Panc1 (cell line): Measurements from ENCODE around the gene KCNMA1. TPM values are rescaled to one million over a fixed set of nuclear protein-coding genes. Genes with fewer than 3 reads are reported as not detected.

Experiments used
- ATAC-seq: fragments of 200-7000 bp; cut with Tn5 transposase; 2 replicates; pipeline ENCODE4 v1.9.1; 2020; ENCODE audit warnings: mild to moderate bottlenecking, moderate library complexity
- BruUV-seq: library from RNA; stranded (reverse); fragments of 400-500 nt; replicated peaks from 2 replicates; lab custom pipeline; 2021; lab: Mats Ljungman, UMichigan
- CTCF ChIA-PET: fragments of 300-600 bp; sonication (Branson Sonifier 250); formaldehyde crosslinking; loops from one replicate; lab custom pipeline; 2022; ENCODE audit warnings: antibody characterized with exemption; lab: Charles Lee
- POLR2A ChIA-PET: fragments of 300-600 bp; sonication (Branson Sonifier 250); formaldehyde crosslinking; loops from one replicate; lab custom pipeline; 2022; ENCODE audit warnings: antibody characterized with exemption; lab: Charles Lee
- DNase-seq: peaks from one replicate; pipeline ENCODE4 v3.0.0-alpha.2; 2010; ENCODE audit warnings: low read depth, low spot score
- H3K27ac ChIP-seq: 2 replicates; pipeline ENCODE4 v1.5.1; 2011; ENCODE audit warnings: mild to moderate bottlenecking, low read length, inconsistent platforms
- H3K27me3 ChIP-seq: fragments of 200-500 bp; sonication (Bioruptor generic); 2 replicates; pipeline ENCODE4 v1.6.0; 2014; ENCODE audit warnings: low read length, inconsistent platforms; ENCODE audit not compliant: control insufficient read depth, insufficient read depth
- H3K36me3 ChIP-seq: fragments of 200-500 bp; sonication (Bioruptor generic); 2 replicates; pipeline ENCODE4 v1.5.1; 2014; ENCODE audit warnings: inconsistent platforms, mild to moderate bottlenecking, low read length, moderate library complexity; ENCODE audit not compliant: control insufficient read depth, insufficient read depth
- H3K4me1 ChIP-seq: 2 replicates; pipeline ENCODE4 v1.5.1; 2011; ENCODE audit warnings: inconsistent platforms, mild to moderate bottlenecking, low read length, moderate library complexity; ENCODE audit not compliant: control insufficient read depth, insufficient read depth
- H3K4me3 ChIP-seq, 2 experiments: 2 replicates each; pipeline ENCODE4 v1.5.1; 2011 to 2012; ENCODE audit warnings: low read depth in 2 of 2, low read length in 2 of 2, mild to moderate bottlenecking in 2 of 2, inconsistent platforms in 1 of 2, moderate library complexity in 1 of 2
- H3K9me3 ChIP-seq: fragments of 200-500 bp; sonication (Bioruptor generic); 2 replicates; pipeline ENCODE4 v1.5.1; 2014; ENCODE audit warnings: low read depth, mild to moderate bottlenecking, inconsistent platforms, low read length, moderate library complexity; ENCODE audit not compliant: control insufficient read depth, insufficient read depth
- CTCF ChIP-seq: fragments of 450-650 bp; IDR thresholded peaks from 2 replicates; pipeline ENCODE4 v1.5.1; 2017; ENCODE audit warnings: mild to moderate bottlenecking
- POLR2AphosphoS5 ChIP-seq: IDR thresholded peaks from 2 replicates; pipeline ENCODE4 v1.6.1; 2012; ENCODE audit warnings: mild to moderate bottlenecking, low read depth, low read length, moderate library complexity
- REST ChIP-seq, 2 experiments: IDR thresholded peaks; 2 replicates each; pipeline ENCODE4 v1.6.1; 2011 to 2012; ENCODE audit warnings: low read depth in 2 of 2, control low read depth in 1 of 2, low read length in 1 of 2, mild to moderate bottlenecking in 1 of 2, moderate library complexity in 1 of 2; ENCODE audit not compliant: insufficient read depth in 1 of 2
- SIN3A ChIP-seq: IDR thresholded peaks from 2 replicates; pipeline ENCODE4 v1.6.1; 2012; ENCODE audit warnings: low read depth, mild to moderate bottlenecking, low read length, moderate library complexity, borderline replicate concordance; ENCODE audit not compliant: insufficient read depth
- TCF7L2 ChIP-seq: IDR thresholded peaks from 2 replicates; pipeline ENCODE4 v1.6.1; 2011; ENCODE audit warnings: mild to moderate bottlenecking, low read depth, low read length, inconsistent platforms
- in situ Hi-C: cut with HindIII; loops from 2 replicates; pipeline ENCODE4 v1.10.0; 2016; ENCODE audit warnings: low sequenced_read_pairs, low pct_unique_long_range_greater_than_20kb
- intact Hi-C: fragments of 100-400 bp; cut with micrococcal nuclease; formaldehyde crosslinking; loops from one replicate; pipeline ENCODE4 v1.10.0; 2022; ENCODE audit not compliant: unreplicated experiment
- total RNA-seq: library from RNA; stranded (reverse); gene quantifications from one replicate; pipeline ENCODE4 v1.2.1, GENCODE V29; 2021; ENCODE audit not compliant: unreplicated experiment

The KCNMA1 gene
- total RNA-seq, 1 experiment from 2014 or later = 91.9 TPM

DNA sequence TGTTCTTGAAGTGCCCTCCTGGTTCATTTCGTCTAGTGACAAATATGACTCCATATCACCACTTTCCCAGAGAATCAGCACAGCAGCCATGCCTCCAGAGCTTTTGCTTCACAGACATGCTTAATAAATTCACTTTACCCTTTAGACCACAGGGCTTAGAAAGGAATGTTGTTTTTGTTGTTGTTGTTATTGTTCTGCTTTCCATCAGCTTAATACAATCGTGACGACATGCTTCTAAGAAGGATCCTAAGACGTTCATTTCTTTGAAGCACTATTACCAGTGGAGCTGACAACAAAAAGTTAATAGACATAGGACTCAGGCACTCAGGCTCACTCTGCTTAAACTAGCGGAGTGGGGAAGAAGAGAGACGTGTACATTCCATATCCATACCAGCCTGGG, 418.6 kb downstream of the KCNMA1 start:
- Histone ChIP-seq H3K27ac (no peak overlapping the region), H3K9me3 (no peaks in the 10 kb centered on the region), H3K4me1 (no peaks in the 10 kb centered on the region), H3K4me3 (no peak overlapping the region), H3K27me3 (no peaks in the 10 kb centered on the region), H3K36me3 (no peaks in the 10 kb centered on the region)
- BruUV-seq = no TSS peak
- ATAC-seq = no peak
- DNase-seq = no peak
- POLR2A ChIA-PET = no interaction called here
- intact Hi-C loops = no loop called here
- in situ Hi-C loops = no loop called here
- CTCF ChIA-PET = no interaction called here
- TF ChIP-seq TCF7L2 (no peak), SIN3A (no peak), CTCF (no peak), POLR2AphosphoS5 (no peak), REST (IDR thresholded peaks at IDR 0.05; ENCODE audit: insufficient read depth in 1 of 2, low read depth in 2 of 2, low read length in 1 of 2) (no peak)

DNA sequence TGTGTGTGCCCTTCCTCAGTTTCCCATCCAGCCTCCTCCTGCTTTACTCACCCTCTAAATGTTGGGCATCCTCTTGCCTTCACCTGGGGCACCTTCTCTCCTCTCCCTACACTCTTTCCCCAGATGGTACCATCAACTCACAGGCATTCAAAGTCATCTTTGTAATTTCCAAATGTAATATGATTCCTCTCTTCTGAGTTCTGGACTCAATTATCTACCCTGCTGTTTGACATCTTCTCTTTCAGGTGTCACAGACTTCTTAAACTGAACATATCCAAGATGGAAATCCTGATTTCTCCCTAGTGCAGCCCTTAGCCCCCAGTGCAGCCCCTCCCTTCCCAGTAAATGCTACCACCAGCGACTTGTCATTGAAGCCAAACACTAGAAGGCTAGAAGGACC, 422.8 kb downstream of the KCNMA1 start:
- no TSS peak for BruUV-seq
- in situ Hi-C loops = no loop called here
- POLR2A ChIA-PET = no interaction called here
- H3K36me3 ChIP-seq = no peaks in the 10 kb centered on the region
- TF ChIP-seq CTCF (no peak), REST (IDR thresholded peaks at IDR 0.05; ENCODE audit: insufficient read depth in 1 of 2, low read depth in 2 of 2, low read length in 1 of 2) (no peak), TCF7L2 (no peak), SIN3A (no peak), POLR2AphosphoS5 (no peak)
- no peak for DNase-seq
- H3K4me1 ChIP-seq = no peaks in the 10 kb centered on the region
- H3K9me3 ChIP-seq = no peaks in the 10 kb centered on the region
- CTCF ChIA-PET = no interaction called here
- no peak overlapping the region for H3K27ac ChIP-seq
- intact Hi-C loops = no loop called here
- H3K4me3 ChIP-seq = no peak overlapping the region
- no peaks in the 10 kb centered on the region for H3K27me3 ChIP-seq
- ATAC-seq = no peak
